ENCODE measurements around the gene DIS3L2. TPM values are rescaled to one million over a fixed set of nuclear protein-coding genes. Genes with fewer than 3 reads are reported as not detected.

Gene DIS3L2
- total RNA-seq, 6 experiments from 2014 or later: 18.2 to 23.6 (median 21.6) TPM

GRCh38 chr2:232120911-232121310 lies 159.4 kb downstream of the DIS3L2 start:
- H3K4me3 Mint-ChIP-seq: no peak overlapping the region
- no peak overlapping the region for H3K27ac Mint-ChIP-seq
- H3K9me3 Mint-ChIP-seq: no peaks in the 10 kb centered on the region
- H3K4me1 Mint-ChIP-seq (ENCODE audit: low read depth): peaks cover 6% of the 10 kb centered on the region
- DNase-seq: no peak
- no peaks in the 10 kb centered on the region for H3K36me3 Mint-ChIP-seq (ENCODE audit: low read depth)
- no peak for TF ChIP-seq CTCF (IDR thresholded peaks at IDR 0.05)
- no peaks in the 10 kb centered on the region; the same call in 1 of the 2 replicates for H3K27me3 Mint-ChIP-seq (ENCODE audit: insufficient read depth)

GRCh38 chr2:232124309-232124708 lies 162.8 kb downstream of the DIS3L2 start:
- no peak overlapping the region for H3K4me3 Mint-ChIP-seq
- no peak for DNase-seq
- H3K36me3 Mint-ChIP-seq (ENCODE audit: low read depth): no peaks in the 10 kb centered on the region
- H3K4me1 Mint-ChIP-seq (ENCODE audit: low read depth): peaks cover 6% of the 10 kb centered on the region
- H3K27me3 Mint-ChIP-seq (ENCODE audit: insufficient read depth): no peaks in the 10 kb centered on the region; the same call in 1 of the 2 replicates
- H3K27ac Mint-ChIP-seq: no peak overlapping the region
- H3K9me3 Mint-ChIP-seq: no peaks in the 10 kb centered on the region
- TF ChIP-seq CTCF (IDR thresholded peaks at IDR 0.05): no peak

GRCh38 chr2:232126301-232127099 lies 165.0 kb downstream of the DIS3L2 start:
- H3K4me1 Mint-ChIP-seq (ENCODE audit: low read depth): no peaks in the 10 kb centered on the region
- H3K4me3 Mint-ChIP-seq: no peak overlapping the region
- no peak overlapping the region for H3K27ac Mint-ChIP-seq
- TF ChIP-seq CTCF (IDR thresholded peaks at IDR 0.05): no peak
- no peaks in the 10 kb centered on the region; the same call in 1 of the 2 replicates for H3K27me3 Mint-ChIP-seq (ENCODE audit: insufficient read depth)
- DNase-seq: no peak
- H3K36me3 Mint-ChIP-seq (ENCODE audit: low read depth): 0 out of 2 replicates have a peak, but pooled peaks cover 4% of the 10 kb centered on the region
- no peaks in the 10 kb centered on the region for H3K9me3 Mint-ChIP-seq

- 0 out of 2 replicates have a peak, but pooled peaks cover 4% of the 10 kb centered on the region for H3K36me3 Mint-ChIP-seq (ENCODE audit: low read depth)
- no peaks in the 10 kb centered on the region; the same call in none of the 2 replicates for H3K27me3 Mint-ChIP-seq (ENCODE audit: insufficient read depth)
- H3K4me1 Mint-ChIP-seq (ENCODE audit: low read depth): no peaks in the 10 kb centered on the region
- H3K4me3 Mint-ChIP-seq: no peak overlapping the region
- DNase-seq: no peak
- H3K27ac Mint-ChIP-seq: no peak overlapping the region
- H3K9me3 Mint-ChIP-seq: no peaks in the 10 kb centered on the region
- no peak for TF ChIP-seq CTCF (IDR thresholded peaks at IDR 0.05)
These were observed 168.0 kb downstream of the DIS3L2 start for GRCh38 chr2:232129483-232129882.

GRCh38 chr2:232132181-232132580 lies 170.7 kb downstream of the DIS3L2 start:
- Mint-ChIP-seq H3K27me3 (ENCODE audit: insufficient read depth) (no peaks in the 10 kb centered on the region; the same call in none of the 2 replicates), H3K27ac (no peak overlapping the region), H3K4me1 (ENCODE audit: low read depth) (peaks cover 7% of the 10 kb centered on the region), H3K4me3 (no peak overlapping the region), H3K9me3 (no peaks in the 10 kb centered on the region), H3K36me3 (ENCODE audit: low read depth) (0 out of 2 replicates have a peak, but pooled peaks cover 4% of the 10 kb centered on the region)
- no peak for DNase-seq
- no peak for TF ChIP-seq CTCF (IDR thresholded peaks at IDR 0.05)
